ENCODE measurements around the gene GMEB1.
"Not testable (repeated sequence)": the region's sequence is repeated elsewhere in the genome, so short reads cannot be mapped to it uniquely, and the experiment has no call there.

Gene GMEB1

DNA sequence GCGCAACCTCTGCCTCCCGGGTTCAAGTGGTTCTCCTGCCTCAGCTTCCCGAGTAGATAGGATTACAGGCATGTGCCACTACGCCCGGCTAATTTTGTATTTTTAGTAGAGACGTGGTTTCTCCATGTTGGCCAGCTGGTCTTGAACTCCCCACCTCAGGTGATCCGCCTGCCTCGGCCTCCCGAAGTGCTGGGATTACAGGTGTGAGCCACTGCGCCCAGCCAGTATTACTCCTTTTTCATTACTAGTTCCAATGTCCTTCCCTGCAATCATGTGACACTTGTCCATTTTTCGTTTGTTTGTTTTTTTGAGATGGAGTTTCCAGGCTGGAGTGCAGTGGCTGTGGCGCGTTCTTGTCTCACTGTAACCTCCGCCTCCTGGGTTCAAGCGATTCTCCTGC, 4.4 kb downstream of the GMEB1 start:
- DNase-seq (ENCODE audit: low read depth) = not testable (repeated sequence)

- no peak for DNase-seq (ENCODE audit: low read depth)
These were observed 7.3 kb downstream of the GMEB1 start for GRCh38 chr1:28675924-28676257.

DNA sequence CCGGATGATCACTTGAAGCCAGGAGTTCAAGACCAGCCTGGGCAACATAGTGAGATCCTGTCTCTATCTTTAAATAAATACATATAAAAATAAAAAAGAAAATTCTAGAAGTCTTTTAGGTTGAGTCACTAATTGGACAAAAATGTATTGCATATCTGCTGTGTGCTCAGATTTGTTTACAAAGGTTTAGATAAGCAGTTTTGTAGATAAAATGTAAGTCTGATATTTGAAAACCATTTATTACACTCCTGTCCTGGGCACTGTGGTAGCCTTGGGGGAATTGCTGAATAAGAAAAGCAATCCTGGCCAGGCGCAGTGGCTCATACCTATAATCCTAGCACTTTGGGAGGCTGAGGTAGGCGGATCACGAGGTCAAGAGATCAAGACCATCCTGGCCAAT, 11.6 kb downstream of the GMEB1 start:
- DNase-seq (ENCODE audit: low read depth) = no peak

GRCh38 chr1:28682840-28683239, 14.3 kb downstream of the GMEB1 start:
- DNase-seq (ENCODE audit: low read depth) = no peak

DNA sequence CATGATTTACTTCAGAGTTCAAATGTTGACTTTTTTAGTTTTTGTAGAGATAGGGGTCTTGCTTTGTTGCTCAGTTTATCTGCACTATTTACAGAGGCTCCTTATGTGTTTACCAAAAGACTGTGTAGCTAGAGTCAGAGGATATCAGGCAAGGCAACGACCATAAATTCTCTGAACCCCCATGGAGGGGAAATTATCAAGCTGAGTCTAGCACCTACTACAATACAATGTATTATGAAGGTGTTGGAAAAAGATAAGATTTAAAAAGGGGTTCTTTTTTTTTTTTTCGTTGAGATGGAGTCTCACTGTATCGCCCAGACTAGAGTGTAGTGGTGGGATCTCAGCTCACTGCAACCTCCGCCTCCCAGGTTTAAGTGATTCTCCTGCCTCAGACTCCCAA, 16.4 kb downstream of the GMEB1 start:
- no peak for DNase-seq (ENCODE audit: low read depth)

DNA sequence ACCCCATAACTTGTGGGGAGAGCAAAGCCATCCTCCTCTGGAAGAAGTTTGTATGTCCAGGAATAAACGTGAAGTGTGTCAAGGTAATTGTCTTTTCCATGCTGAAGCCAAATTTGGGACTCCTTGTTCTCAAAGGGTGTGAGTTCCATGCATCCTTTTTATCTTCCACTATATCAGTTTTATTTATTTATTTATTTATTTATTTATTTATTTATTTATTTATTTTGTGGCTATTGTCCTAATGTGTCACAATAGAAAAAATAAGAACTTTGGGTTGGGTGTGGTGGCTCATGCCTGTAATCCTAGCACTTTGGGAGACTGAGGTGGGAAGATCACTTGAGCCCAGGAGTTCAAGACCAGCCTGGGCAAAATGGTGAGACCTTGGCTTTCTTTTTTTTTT, 23.0 kb downstream of the GMEB1 start:
- DNase-seq (ENCODE audit: low read depth) = not testable (repeated sequence)

GRCh38 chr1:28703629-28704028, 35.0 kb downstream of the GMEB1 start:
- DNase-seq (ENCODE audit: low read depth) = no peak

- DNase-seq (ENCODE audit: low read depth) = no peak
These were observed 47.8 kb downstream of the GMEB1 start for GRCh38 chr1:28716336-28716735.

DNA sequence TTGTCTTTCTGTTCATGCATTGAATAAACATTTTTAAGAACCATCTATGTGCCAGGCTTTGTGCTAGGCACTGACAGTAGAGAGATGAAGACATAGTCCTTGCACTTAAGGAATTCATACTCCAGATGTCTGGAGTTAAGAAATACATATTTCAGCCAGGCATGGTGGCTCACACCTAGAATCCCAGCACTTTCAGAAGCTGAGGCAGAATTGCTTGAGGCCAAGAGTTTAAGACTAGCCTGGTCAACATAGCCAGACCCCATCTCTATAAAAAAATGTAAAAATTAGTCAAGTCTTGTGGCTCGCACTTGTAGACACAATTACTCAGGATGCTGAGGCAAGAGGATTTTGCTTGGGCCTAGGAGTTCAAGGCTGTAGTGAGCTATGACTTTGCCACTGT, 49.6 kb downstream of the GMEB1 start:
- no peak for DNase-seq (ENCODE audit: low read depth)

DNA sequence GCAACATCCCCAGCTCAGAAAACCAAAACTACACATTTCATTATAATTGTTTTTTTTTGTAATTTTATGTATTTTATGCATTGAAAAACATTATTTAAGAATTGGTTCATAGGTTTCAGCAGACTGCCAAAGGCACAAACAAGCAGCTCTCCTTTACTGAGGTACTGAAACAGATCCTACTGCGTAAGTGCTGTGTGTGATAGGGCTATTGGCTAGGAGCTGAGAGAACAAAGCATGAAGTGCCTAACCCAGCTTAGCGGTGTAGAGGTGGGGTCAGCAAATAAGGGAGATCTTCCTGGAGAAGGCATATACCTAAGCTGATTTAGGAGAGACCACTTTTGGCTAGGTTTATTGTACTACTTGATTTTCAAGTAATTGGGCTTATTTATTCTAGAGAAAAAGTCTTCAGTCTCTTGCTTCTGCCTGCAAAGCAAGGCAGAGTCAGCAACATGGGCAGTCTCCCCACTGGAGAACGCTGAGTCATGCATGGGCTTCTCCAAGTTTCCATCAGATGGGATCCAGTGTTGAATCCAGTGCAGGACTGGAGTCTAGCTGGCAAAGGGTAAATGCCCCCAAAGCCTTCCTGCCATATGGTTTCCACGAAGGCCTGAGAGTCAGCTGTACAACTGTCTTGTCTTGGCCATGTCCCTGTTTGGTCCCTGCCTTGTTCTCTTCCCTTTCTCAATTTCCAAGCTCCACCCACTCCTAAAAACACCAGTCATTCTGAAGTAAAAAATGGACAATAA, 50.2 kb downstream of the GMEB1 start:
- no peak for DNase-seq (ENCODE audit: low read depth)

DNA sequence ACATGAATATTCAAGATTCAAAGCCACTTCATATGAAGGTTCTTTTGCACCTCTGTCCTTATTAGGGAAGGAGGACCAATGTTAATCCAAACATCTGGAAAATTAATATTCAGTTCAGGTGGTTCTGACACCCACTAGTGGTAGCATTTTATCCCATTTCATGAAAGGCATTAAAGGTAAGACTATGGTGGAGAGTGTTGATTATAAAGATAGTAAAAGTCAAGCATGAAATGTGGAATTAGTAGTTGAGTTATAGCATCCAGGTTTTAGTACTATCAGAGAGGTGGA, 50.7 kb downstream of the GMEB1 start:
- no peak for DNase-seq (ENCODE audit: low read depth)

- DNase-seq (ENCODE audit: low read depth) = no peak
These were observed 51.8 kb downstream of the GMEB1 start for GRCh38 chr1:28720376-28720775.

GRCh38 chr1:28721927-28722326, 53.3 kb downstream of the GMEB1 start:
- not testable (repeated sequence) for DNase-seq (ENCODE audit: low read depth)

DNA sequence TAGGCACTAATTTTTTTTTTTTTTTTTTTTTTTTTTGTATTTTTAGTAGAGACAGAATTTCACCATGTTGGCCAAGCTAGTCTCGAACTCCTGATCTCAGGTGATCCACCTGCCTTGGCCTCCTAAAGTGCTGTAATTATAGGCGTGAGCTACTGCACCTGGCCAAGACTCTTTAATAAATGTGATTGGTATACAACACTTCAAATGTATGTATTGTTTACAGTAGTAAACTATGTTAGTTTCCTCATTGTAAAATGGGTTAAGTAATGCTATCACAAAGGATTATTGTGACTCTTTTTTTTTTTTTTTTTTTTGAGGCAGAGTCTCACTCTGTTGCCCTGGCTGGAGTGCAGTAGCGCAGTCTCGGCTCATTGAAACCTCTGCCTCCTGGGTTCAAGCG, 56.8 kb downstream of the GMEB1 start:
- not testable (repeated sequence) for DNase-seq (ENCODE audit: low read depth)

- no peak for DNase-seq (ENCODE audit: low read depth)
These were observed 67.4 kb downstream of the GMEB1 start for GRCh38 chr1:28735961-28736449.

- DNase-seq (ENCODE audit: low read depth) = peak; percentile 85
These were observed 68.1 kb downstream of the GMEB1 start, which contains the start of gene YTHDF2 for GRCh38 chr1:28736450-28737306. Gene YTHDF2 (plus strand): TSS chr1:28736940. CDS start chr1:28737121, 181 bp downstream.

GRCh38 chr1:28737307-28738132, 68.9 kb downstream of the GMEB1 start:
- peak; percentile 36 for DNase-seq (ENCODE audit: low read depth)

DNA sequence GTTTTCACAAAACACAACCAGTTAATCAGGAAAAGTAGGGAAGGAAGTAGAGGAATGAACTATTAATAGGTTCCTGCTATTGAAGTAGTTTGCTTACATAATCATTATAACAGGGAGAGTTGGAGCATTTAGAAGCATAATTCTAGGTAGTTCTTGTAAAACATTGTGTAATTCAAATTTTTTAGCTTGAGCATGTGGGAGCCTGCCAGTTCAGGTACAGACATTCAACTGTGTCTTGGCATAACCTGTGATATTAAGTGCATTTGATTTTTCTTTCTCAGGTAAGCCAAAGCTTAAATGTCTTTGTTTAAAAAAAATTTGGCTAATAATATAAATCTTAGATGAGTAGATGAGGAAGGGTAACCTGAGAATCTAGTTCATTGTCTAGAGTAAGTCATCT, 71.5 kb downstream of the GMEB1 start:
- no peak for DNase-seq (ENCODE audit: low read depth)

DNA sequence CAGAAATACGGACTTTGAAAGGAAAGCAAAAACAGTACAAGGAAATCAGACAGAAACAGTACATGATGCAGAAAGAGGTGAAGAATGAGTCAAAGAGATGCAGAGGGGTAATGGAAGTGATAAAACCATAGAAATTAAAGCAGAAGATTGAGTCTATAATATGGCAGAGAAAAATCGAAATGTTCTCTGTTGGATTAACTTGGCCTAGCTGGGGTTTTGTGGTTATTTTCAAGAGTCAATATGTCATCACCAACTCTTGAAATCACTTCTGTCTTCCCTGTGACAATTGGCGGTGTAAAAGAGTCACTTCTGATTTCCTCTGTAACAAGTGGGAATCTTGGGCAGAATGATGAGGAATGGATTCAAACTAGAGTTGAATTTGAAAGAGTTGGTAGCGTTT, 75.6 kb downstream of the GMEB1 start:
- no peak for DNase-seq (ENCODE audit: low read depth)

DNA sequence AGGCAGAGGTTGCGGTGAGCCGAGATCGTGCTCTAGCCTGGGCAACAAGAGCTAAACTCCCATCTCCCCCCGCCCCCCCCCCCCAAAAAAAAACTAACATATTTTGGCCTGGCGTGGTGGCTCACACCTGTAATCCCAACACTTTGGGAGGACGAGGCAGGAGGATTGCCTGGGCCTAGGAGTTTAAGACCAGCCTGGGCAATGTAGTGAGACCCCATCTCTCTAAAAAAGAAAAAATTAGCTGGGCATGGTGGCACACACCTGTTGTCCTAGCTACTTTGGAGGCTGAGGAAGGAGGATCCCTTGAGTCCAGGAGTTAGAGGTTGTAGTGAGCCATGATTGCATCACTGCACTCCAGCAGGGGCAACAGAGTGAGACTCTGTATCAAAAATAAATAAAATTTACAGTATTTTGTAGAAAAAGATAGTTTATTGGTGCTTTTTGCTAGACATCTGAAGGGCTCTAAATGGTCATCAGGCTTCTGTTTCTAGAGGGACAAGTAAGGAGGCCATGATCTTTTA, 77.1 kb downstream of the GMEB1 start:
- DNase-seq (ENCODE audit: low read depth) = no peak

GRCh38 chr1:28750330-28750729, 81.7 kb downstream of the GMEB1 start:
- no peak for DNase-seq (ENCODE audit: low read depth)

GRCh38 chr1:28750771-28751294, 82.2 kb downstream of the GMEB1 start:
- DNase-seq (ENCODE audit: low read depth) = not testable (repeated sequence)
